SK-N-SH (cell line): Measurements from ENCODE around the gene SNX9.

ENCODE experiments used
- CTCF ChIP-seq: fragments of 200-600 bp; sonication (generic); IDR thresholded peaks from 2 replicates; pipeline ENCODE4 v1.6.1; 2017; ENCODE audit warnings: antibody characterized with exemption, mild to moderate bottlenecking, moderate library complexity
- FOXJ3 ChIP-seq: sonication (generic); formaldehyde crosslinking; IDR thresholded peaks from 2 replicates; pipeline ENCODE4 v1.5.1; 2020; ENCODE audit warnings: mild to moderate bottlenecking, missing genetic modification reagents
- TAF1 ChIP-seq: IDR thresholded peaks from 2 replicates; pipeline ENCODE4 v1.6.1; 2012; ENCODE audit warnings: low read depth, mild to moderate bottlenecking, low read length, moderate library complexity, borderline replicate concordance

DNA sequence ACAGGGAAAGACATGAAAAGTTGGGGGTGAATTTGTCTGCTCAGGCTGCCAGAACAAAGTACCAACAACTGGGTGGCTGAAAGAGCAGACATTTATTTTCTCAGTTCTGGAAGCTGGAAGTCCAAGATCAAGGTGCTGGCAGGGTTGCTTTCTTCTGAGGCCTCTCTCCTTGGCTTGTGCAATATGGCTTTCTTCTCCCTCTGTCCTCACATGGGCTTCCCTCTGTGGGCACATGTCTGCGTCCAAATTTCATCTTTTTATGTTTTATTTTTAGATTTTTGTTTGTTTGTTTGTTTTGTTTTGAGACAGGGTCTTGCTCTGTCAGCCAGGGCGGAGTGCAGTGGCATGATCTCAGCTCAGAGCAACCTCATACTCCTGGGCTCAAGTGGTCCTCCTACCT is 152.4 kb downstream of the SNX9 start:
- TF ChIP-seq TAF1: no peak
- no peak for TF ChIP-seq CTCF
- TF ChIP-seq FOXJ3 (CRISPR knock-in tag): no peak
